ENCODE data around the gene GLCCI1. TPM values are rescaled to one million over a fixed set of nuclear protein-coding genes. Genes with fewer than 3 reads are reported as not detected.

Gene GLCCI1
- total RNA-seq, 4 donors from 2014 or later: 17.5 to 27.1 (median 20.7) TPM

DNA sequence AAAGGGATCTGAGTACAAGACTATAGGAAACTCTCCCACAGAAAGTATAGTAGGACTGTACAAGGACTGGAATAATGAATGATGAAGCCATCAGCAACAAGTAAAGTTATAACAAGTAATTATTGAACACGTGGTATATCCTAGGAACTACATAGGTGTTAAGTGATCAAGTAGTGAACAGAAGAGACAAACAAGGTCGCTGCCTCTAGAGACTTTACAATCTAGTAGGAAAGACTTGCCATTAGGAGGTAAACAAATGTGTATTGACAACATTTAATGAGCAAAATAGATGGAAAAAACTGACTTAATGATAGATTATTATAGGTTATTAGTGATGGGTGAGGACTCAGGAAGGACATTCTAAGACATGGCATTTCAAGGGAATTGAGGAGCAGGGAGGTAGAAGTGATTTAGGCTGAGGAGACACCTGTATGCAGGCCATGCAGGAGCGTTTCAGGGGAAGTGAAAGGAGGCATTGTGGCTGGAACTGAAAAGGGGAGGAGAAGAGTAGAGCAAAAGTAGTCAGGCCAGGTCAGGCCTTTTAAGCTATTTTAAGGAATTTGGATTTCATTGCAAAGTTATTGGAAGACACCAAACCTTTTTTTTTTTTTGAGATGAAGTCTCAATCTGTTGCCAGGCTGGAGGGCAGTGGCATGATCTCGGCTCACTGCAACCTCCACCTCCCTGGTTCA is 8.5 kb upstream of the GLCCI1 start:
- no peak for DNase-seq (ENCODE audit: low spot score in 2 of 2)
- intact Hi-C loops (cut with DNase I; ENCODE audit: low total_unique reads): no loop called here
- WGBS, 2 donors: 87 to 91% methylated on average over 4 of the region's 4 CpGs
- H3K4me3 ChIP-seq (ENCODE audit: low read depth, poor library complexity, severe bottlenecking): no peak overlapping the region
- no peak for TF ChIP-seq POLR2A (IDR thresholded peaks at IDR 0.05)
- TF ChIP-seq, protein P1, sequence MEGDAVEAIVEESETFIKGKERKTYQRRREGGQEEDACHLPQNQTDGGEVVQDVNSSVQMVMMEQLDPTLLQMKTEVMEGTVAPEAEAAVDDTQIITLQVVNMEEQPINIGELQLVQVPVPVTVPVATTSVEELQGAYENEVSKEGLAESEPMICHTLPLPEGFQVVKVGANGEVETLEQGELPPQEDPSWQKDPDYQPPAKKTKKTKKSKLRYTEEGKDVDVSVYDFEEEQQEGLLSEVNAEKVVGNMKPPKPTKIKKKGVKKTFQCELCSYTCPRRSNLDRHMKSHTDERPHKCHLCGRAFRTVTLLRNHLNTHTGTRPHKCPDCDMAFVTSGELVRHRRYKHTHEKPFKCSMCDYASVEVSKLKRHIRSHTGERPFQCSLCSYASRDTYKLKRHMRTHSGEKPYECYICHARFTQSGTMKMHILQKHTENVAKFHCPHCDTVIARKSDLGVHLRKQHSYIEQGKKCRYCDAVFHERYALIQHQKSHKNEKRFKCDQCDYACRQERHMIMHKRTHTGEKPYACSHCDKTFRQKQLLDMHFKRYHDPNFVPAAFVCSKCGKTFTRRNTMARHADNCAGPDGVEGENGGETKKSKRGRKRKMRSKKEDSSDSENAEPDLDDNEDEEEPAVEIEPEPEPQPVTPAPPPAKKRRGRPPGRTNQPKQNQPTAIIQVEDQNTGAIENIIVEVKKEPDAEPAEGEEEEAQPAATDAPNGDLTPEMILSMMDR (IDR thresholded peaks at IDR 0.05): no peak

DNA sequence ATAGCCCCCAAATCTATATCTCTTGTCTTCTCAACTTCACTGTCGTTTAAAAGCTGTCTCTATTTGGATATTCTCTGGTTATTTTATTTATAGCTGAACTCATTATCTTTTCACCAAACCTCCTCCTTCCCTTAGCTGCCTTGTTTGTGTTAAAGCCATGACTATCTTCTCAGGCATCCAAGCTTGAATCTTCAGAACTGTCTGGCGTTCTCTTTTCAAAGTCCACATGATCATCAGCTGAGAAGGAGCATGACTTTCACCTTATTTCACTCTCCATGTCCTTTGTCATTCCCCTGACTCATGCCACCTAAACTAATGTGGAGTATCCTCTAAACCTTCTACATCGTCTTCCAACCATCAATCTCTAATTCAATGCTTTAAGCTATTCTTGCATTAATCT is 5.7 kb upstream of the GLCCI1 start:
- no peak for DNase-seq (ENCODE audit: low spot score in 2 of 2)
- no peak for TF ChIP-seq POLR2A (IDR thresholded peaks at IDR 0.05)
- TF ChIP-seq, protein P1 (IDR thresholded peaks at IDR 0.05): no peak
- WGBS, 2 donors: 88 to 91% methylated on average over 3 of the region's 3 CpGs
- no peak overlapping the region for H3K4me3 ChIP-seq (ENCODE audit: low read depth, poor library complexity, severe bottlenecking)
- intact Hi-C loops (cut with DNase I; ENCODE audit: low total_unique reads): no loop called here

DNA sequence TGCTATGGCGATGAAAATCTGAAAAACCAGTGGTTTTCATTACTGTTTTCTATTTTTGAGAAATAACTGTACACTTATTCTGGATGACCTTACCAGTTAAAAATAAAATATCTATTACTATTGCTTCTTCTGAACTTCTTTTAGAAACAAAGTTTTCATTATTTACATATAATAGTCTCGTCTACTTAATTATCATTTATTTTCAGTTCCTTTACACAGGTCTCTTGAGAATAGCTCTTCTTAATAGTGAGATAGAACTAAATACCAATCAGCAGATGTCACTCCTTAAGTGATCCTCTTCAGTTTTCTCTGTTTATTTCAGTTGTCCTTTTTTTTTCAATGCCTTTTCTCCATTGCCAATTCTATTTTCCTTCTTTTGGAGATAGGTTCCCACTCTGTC is 4.3 kb upstream of the GLCCI1 start:
- no peak overlapping the region for H3K4me3 ChIP-seq (ENCODE audit: low read depth, poor library complexity, severe bottlenecking)
- WGBS, 2 donors: 86 to 92% methylated on average over 2 of the region's 2 CpGs
- no peak for DNase-seq (ENCODE audit: low spot score in 2 of 2)
- TF ChIP-seq POLR2A (IDR thresholded peaks at IDR 0.05): no peak
- TF ChIP-seq, protein P1 (IDR thresholded peaks at IDR 0.05): no peak
- intact Hi-C loops (cut with DNase I; ENCODE audit: low total_unique reads): no loop called here

DNA sequence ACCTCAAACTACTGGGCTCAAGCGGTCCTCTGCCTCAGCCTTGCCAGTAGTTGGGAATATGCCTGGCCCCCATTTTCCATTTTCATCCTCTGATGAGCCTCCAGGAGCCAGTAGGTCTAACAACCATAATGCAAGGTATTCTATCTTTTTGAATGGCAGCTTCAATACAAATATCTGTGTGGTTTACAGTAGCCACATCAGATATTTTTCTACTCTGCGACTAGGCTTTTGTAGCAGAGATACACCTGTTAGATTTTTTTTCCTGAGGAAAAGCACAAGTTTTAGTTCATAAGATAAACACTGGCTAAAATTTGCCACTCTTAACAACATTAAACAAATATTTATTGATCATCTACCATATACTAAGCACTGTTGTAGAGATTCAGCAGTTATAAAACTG is 3.9 kb upstream of the GLCCI1 start:
- TF ChIP-seq, protein P1 (IDR thresholded peaks at IDR 0.05): no peak
- TF ChIP-seq POLR2A (IDR thresholded peaks at IDR 0.05): no peak
- H3K4me3 ChIP-seq (ENCODE audit: low read depth, poor library complexity, severe bottlenecking): no peak overlapping the region
- intact Hi-C loops (cut with DNase I; ENCODE audit: low total_unique reads): no loop called here
- WGBS, 2 donors: 93 to 95% methylated on average over 2 of the region's 2 CpGs
- DNase-seq (ENCODE audit: low spot score in 2 of 2): no peak

DNA sequence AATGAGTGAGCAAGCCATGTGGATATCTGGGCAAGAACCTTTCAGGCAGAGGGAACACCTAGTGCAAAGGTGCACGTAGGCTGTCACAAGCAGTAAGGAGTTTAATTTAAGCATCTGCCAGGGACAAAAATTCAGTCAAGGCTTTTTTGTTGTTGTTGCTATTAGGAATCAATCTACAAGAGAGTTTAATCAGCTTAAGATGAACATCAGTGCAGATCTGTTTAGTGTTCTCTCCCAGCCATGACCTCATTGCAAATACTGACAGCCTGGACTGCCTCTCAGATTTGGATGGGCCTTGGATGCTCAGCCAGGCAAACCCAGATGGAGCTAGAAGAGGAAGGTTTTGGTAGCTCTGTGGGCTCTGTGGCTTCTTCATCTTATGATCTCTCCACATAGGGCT is 3.3 kb upstream of the GLCCI1 start:
- no peak for DNase-seq (ENCODE audit: low spot score in 2 of 2)
- TF ChIP-seq POLR2A (IDR thresholded peaks at IDR 0.05): no peak
- TF ChIP-seq, protein P1 (IDR thresholded peaks at IDR 0.05): no peak
- intact Hi-C loops (cut with DNase I; ENCODE audit: low total_unique reads): no loop called here
- H3K4me3 ChIP-seq (ENCODE audit: low read depth, poor library complexity, severe bottlenecking): no peak overlapping the region
- whole genome bisulfite sequencing, 2 donors: 89 to 91% methylated on average over 1 of the region's 1 CpG

Data from lower leg skin (tissue), 4 donors.